GM23338 (cell line): ENCODE results near the gene ENOPH1. TPM values are rescaled to one million over a fixed set of nuclear protein-coding genes. Genes with fewer than 3 reads are reported as not detected.
A peak's percentile ranks its signal among the peaks of the same experiment; 100 is the strongest.

Experiments used
- ATAC-seq: fragments of 200-7000 bp; cut with Tn5 transposase; 3 replicates; pipeline ENCODE4 v1.9.1; 2020
- DNase-seq: peaks from one replicate; pipeline ENCODE4 v3.0.0-alpha.2; 2015; ENCODE audit warnings: low spot score
- H2AFZ ChIP-seq: fragments of 200-600 bp; sonication (generic); 2 replicates; pipeline ENCODE4 v1.8.0; 2016; ENCODE audit warnings: antibody characterized with exemption, mild to moderate bottlenecking, moderate library complexity
- H3F3A ChIP-seq: fragments of 200-600 bp; sonication (generic); replicated peaks from 2 replicates; pipeline ENCODE4 v1.8.0; 2017; ENCODE audit warnings: antibody characterized with exemption, mixed run types, low read depth
- H3K27ac ChIP-seq: fragments of 200-600 bp; sonication (generic); 2 replicates; pipeline ENCODE4 v1.6.1; 2016; ENCODE audit warnings: low read depth
- H3K27me3 ChIP-seq: fragments of 200-600 bp; sonication (generic); 2 replicates; pipeline ENCODE4 v1.8.0; 2016; ENCODE audit warnings: mild to moderate bottlenecking, mixed run types, moderate library complexity; ENCODE audit not compliant: insufficient read depth
- H3K36me3 ChIP-seq: fragments of 200-600 bp; sonication (generic); 2 replicates; pipeline ENCODE4 v1.8.0; 2016; ENCODE audit warnings: mild to moderate bottlenecking; ENCODE audit not compliant: insufficient read depth
- H3K4me1 ChIP-seq: fragments of 200-600 bp; sonication (generic); 2 replicates; pipeline ENCODE4 v1.8.0; 2016; ENCODE audit warnings: mild to moderate bottlenecking, moderate library complexity; ENCODE audit not compliant: insufficient read depth
- H3K4me2 ChIP-seq: fragments of 200-600 bp; sonication (generic); 2 replicates; pipeline ENCODE4 v1.7.1; 2017; ENCODE audit warnings: mixed run types
- H3K4me3 ChIP-seq: fragments of 200-600 bp; sonication (generic); 2 replicates; pipeline ENCODE4 v1.6.1; 2016; ENCODE audit warnings: mixed run types
- H3K79me2 ChIP-seq: fragments of 200-600 bp; sonication (generic); replicated peaks from 2 replicates; pipeline ENCODE4 v1.8.0; 2017; ENCODE audit warnings: mild to moderate bottlenecking; ENCODE audit not compliant: insufficient read depth
- H3K9me2 ChIP-seq: fragments of 200-600 bp; sonication (generic); 2 replicates; pipeline ENCODE4 v1.8.0; 2017; ENCODE audit not compliant: insufficient read depth
- H4K20me1 ChIP-seq: fragments of 200-600 bp; sonication (generic); replicated peaks from 2 replicates; pipeline ENCODE4 v1.8.0; 2017; ENCODE audit warnings: mild to moderate bottlenecking; ENCODE audit not compliant: insufficient read depth
- H3K27ac Mint-ChIP-seq: 2 replicates; pipeline ENCODE4 v1.8.0; 2020; ENCODE audit warnings: inconsistent platforms, mild to moderate bottlenecking, moderate library complexity, mixed read lengths
- H3K27me3 Mint-ChIP-seq: 3 replicates; pipeline ENCODE4 v1.8.0; 2022; ENCODE audit warnings: low read depth, mild to moderate bottlenecking, moderate library complexity, mixed read lengths, inconsistent platforms; ENCODE audit not compliant: insufficient read depth, poor library complexity
- H3K36me3 Mint-ChIP-seq: 3 replicates; pipeline ENCODE4 v1.8.0; 2021; ENCODE audit warnings: low read depth, mild to moderate bottlenecking, inconsistent platforms, moderate library complexity, mixed read lengths
- H3K4me1 Mint-ChIP-seq: 3 replicates; pipeline ENCODE4 v1.8.0; 2020; ENCODE audit warnings: mild to moderate bottlenecking, inconsistent platforms, mixed read lengths
- H3K4me3 Mint-ChIP-seq: 3 replicates; pipeline ENCODE4 v1.8.0; 2021; ENCODE audit warnings: moderate library complexity, mild to moderate bottlenecking, inconsistent platforms, mixed read lengths
- H3K9me3 Mint-ChIP-seq: 3 replicates; pipeline ENCODE4 v1.8.0; 2020; ENCODE audit warnings: moderate library complexity, mild to moderate bottlenecking, inconsistent platforms, mixed read lengths
- CREB1 ChIP-seq: fragments of 250-450 bp; sonication (Bioruptor Pico); IDR thresholded peaks from 2 replicates; pipeline ENCODE4 v1.5.0; 2020; ENCODE audit warnings: low read depth, mild to moderate bottlenecking, moderate library complexity
- ETS1 ChIP-seq: IDR thresholded peaks from 2 replicates; pipeline ENCODE4 v1.6.1; 2016; ENCODE audit warnings: antibody characterized with exemption
- EZH2 ChIP-seq: fragments of 200-600 bp; sonication (generic); IDR thresholded peaks from one replicate; pipeline ENCODE4 v1.8.0; 2017; ENCODE audit warnings: antibody characterized with exemption, mild to moderate bottlenecking, low read depth; ENCODE audit not compliant: unreplicated experiment
- EZH2phosphoT487 ChIP-seq: fragments of 200-600 bp; sonication (generic); IDR thresholded peaks from one replicate; pipeline ENCODE4 v1.8.1; 2018; ENCODE audit warnings: antibody characterized with exemption; ENCODE audit not compliant: unreplicated experiment
- JUNB ChIP-seq: IDR thresholded peaks from one replicate; pipeline ENCODE4 v1.6.1; 2016; ENCODE audit warnings: antibody characterized with exemption; ENCODE audit not compliant: unreplicated experiment
- NANOG ChIP-seq: IDR thresholded peaks from 2 replicates; pipeline ENCODE4 v1.6.1; 2016; ENCODE audit warnings: antibody characterized with exemption, borderline replicate concordance
- POLR2AphosphoS5 ChIP-seq: IDR thresholded peaks from 2 replicates; pipeline ENCODE4 v1.6.1; 2016; ENCODE audit warnings: antibody characterized with exemption, low read depth
- REST ChIP-seq: IDR thresholded peaks from one replicate; pipeline ENCODE4 v1.6.1; 2018; ENCODE audit warnings: antibody characterized with exemption; ENCODE audit not compliant: unreplicated experiment
- STAT1 ChIP-seq: IDR thresholded peaks from one replicate; pipeline ENCODE4 v1.6.1; 2016; ENCODE audit warnings: antibody characterized with exemption; ENCODE audit not compliant: unreplicated experiment
- ZNF114 ChIP-seq: fragments of 250-450 bp; sonication (Bioruptor Pico); IDR thresholded peaks from 2 replicates; pipeline ENCODE4 v1.5.0; 2020; ENCODE audit warnings: mild to moderate bottlenecking, moderate library complexity
- ZNF331 ChIP-seq: fragments of 250-450 bp; sonication (Bioruptor Pico); IDR thresholded peaks from 2 replicates; pipeline ENCODE4 v1.5.0; 2020; ENCODE audit warnings: low read depth, mild to moderate bottlenecking, moderate library complexity
- polyA plus RNA-seq: library from polyadenylated mRNA; unstranded; fragments of >200 nt; fragmentation: Nextera tagmentation; extraction: Ambion mirVana; gene quantifications from 2 replicates; pipeline ENCODE4 v1.2.1, GENCODE V29; 2016
- total RNA-seq: library from RNA; depleted of rRNA; stranded (reverse); fragments of >200 nt; shearing (Covaris generic); gene quantifications from 2 replicates; pipeline ENCODE4 v1.2.3, GENCODE V29; 2014
- TF ChIP-seq, protein P1 (sequence below), 2 experiments: fragments of 200-600 bp in 1 of 2; sonication (generic) in 1 of 2; conservative IDR thresholded peaks; 2 replicates each; pipeline versions ENCODE4 v1.5.1 to v1.6.1; 2016 to 2017; ENCODE audit warnings: antibody characterized with exemption in 2 of 2, low read depth in 2 of 2, mild to moderate bottlenecking in 2 of 2, moderate library complexity in 1 of 2

ENOPH1 gene
- total and polyA plus RNA-seq, 2 experiments from 2014 or later = 105 to 146 TPM

- H3K9me2 ChIP-seq = no peaks in the 10 kb centered on the region
- no peak overlapping the region for H3K4me2 ChIP-seq
- H3K36me3 Mint-ChIP-seq = peaks cover 57% of the 10 kb centered on the region
- no peak overlapping the region for H3K27ac Mint-ChIP-seq
- H3K36me3 ChIP-seq = peaks cover 26% of the 10 kb centered on the region
- peaks cover 14% of the 10 kb centered on the region for H4K20me1 ChIP-seq
- no peak for TF ChIP-seq ETS1
- no peak for TF ChIP-seq REST
- TF ChIP-seq EZH2 = no peak
- no peak for TF ChIP-seq NANOG
- no peak for TF ChIP-seq JUNB
- TF ChIP-seq ZNF114 (CRISPR knock-in tag) = no peak
- TF ChIP-seq, protein P1, sequence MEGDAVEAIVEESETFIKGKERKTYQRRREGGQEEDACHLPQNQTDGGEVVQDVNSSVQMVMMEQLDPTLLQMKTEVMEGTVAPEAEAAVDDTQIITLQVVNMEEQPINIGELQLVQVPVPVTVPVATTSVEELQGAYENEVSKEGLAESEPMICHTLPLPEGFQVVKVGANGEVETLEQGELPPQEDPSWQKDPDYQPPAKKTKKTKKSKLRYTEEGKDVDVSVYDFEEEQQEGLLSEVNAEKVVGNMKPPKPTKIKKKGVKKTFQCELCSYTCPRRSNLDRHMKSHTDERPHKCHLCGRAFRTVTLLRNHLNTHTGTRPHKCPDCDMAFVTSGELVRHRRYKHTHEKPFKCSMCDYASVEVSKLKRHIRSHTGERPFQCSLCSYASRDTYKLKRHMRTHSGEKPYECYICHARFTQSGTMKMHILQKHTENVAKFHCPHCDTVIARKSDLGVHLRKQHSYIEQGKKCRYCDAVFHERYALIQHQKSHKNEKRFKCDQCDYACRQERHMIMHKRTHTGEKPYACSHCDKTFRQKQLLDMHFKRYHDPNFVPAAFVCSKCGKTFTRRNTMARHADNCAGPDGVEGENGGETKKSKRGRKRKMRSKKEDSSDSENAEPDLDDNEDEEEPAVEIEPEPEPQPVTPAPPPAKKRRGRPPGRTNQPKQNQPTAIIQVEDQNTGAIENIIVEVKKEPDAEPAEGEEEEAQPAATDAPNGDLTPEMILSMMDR (conservative IDR thresholded peaks at IDR 0.05; ENCODE audit: low read depth in 2 of 2) = no peak
- no peak for TF ChIP-seq POLR2AphosphoS5
- TF ChIP-seq ZNF331 (CRISPR knock-in tag) = no peak
- TF ChIP-seq EZH2phosphoT487 = no peak
- TF ChIP-seq CREB1 (CRISPR knock-in tag) = no peak
- no peak for TF ChIP-seq STAT1
- no peak for ATAC-seq
- H3K27ac ChIP-seq = peak overlapping the region; percentile 71; the same call in 1 of the 2 replicates
- H3F3A ChIP-seq = peaks cover 7% of the 10 kb centered on the region; the same call in 1 of the 2 replicates
- H3K4me1 Mint-ChIP-seq = no peaks in the 10 kb centered on the region
- DNase-seq = no peak
- H3K9me3 Mint-ChIP-seq = no peaks in the 10 kb centered on the region; the same call in 2 of the 3 replicates
- H3K4me3 Mint-ChIP-seq = no peak overlapping the region
- no peak overlapping the region for H2AFZ ChIP-seq
- H3K79me2 ChIP-seq = 0 out of 2 replicates have a peak, but pooled peaks cover 2% of the 10 kb centered on the region
- H3K27me3 ChIP-seq = no peaks in the 10 kb centered on the region
- no peaks in the 10 kb centered on the region for H3K4me1 ChIP-seq
- H3K27me3 Mint-ChIP-seq = peaks cover 7% of the 10 kb centered on the region
- no peak overlapping the region for H3K4me3 ChIP-seq
These were observed 31.3 kb downstream of the ENOPH1 start for GRCh38 chr4:82461710-82462109.
